ENCODE measurements around the gene RSRC2. TPM values are rescaled to one million over a fixed set of nuclear protein-coding genes. Genes with fewer than 3 reads are reported as not detected.
A peak's percentile ranks its signal among the peaks of the same experiment; 100 is the strongest.
"Not testable (repeated sequence)": the region's sequence is repeated elsewhere in the genome, so short reads cannot be mapped to it uniquely, and the experiment has no call there.

RSRC2 gene
- total and polyA plus RNA-seq, 4 donors, result 75.4 to 159 (median 123) TPM

DNA sequence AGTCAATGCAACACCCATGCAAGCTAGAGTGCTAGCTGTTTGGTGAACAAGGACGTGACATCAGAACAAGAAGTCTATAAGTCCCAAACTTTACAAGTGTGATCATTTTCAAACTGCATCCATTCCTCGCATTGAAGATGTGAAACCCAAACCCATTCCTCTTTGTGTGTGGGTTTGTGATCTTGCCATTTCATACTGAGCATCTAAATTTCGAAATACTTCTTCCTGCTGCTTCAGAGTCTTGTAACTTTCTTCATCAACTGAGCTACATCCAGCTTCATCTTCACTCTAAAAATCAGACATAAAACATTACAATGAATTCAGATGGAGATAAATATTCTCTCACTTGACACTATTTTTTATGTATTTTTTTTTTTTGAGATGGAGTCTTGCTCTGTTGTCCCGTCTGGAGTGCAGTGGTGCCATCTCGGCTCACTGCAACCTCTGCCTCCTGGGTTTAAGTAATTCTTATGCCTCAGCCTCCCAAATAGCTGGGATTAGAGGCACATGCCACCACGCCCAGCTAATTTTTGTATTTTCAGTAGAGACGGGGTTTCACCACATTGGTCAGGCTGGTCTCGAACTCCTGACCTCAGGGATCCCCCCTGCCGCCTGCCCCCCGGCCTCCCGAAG, 21.2 kb downstream of the RSRC2 start:
- no peaks in the 10 kb centered on the region for H3K9me3 ChIP-seq (ENCODE audit: control insufficient read depth, insufficient read depth, low read length)
- H3K4me1 ChIP-seq (ENCODE audit: control insufficient read depth, insufficient read depth, low read length), result peaks cover 5% of the 10 kb centered on the region
- H3K4me3 ChIP-seq (ENCODE audit: low read depth, low read length), result no peak overlapping the region
- H3K36me3 ChIP-seq (ENCODE audit: control insufficient read depth, insufficient read depth, low read length), result peaks cover 69% of the 10 kb centered on the region
- H3K27me3 ChIP-seq (ENCODE audit: control insufficient read depth, insufficient read depth, low read length), result no peaks in the 10 kb centered on the region
- no peak overlapping the region for H3K27ac ChIP-seq (ENCODE audit: low read depth, low read length)
- no peak for DNase-seq (ENCODE audit: low read depth in 4 of 6, low spot score in 6 of 6)
- WGBS (ENCODE audit: insufficient coverage), result 100% methylated on average over 1 of the region's 11 CpGs

DNA sequence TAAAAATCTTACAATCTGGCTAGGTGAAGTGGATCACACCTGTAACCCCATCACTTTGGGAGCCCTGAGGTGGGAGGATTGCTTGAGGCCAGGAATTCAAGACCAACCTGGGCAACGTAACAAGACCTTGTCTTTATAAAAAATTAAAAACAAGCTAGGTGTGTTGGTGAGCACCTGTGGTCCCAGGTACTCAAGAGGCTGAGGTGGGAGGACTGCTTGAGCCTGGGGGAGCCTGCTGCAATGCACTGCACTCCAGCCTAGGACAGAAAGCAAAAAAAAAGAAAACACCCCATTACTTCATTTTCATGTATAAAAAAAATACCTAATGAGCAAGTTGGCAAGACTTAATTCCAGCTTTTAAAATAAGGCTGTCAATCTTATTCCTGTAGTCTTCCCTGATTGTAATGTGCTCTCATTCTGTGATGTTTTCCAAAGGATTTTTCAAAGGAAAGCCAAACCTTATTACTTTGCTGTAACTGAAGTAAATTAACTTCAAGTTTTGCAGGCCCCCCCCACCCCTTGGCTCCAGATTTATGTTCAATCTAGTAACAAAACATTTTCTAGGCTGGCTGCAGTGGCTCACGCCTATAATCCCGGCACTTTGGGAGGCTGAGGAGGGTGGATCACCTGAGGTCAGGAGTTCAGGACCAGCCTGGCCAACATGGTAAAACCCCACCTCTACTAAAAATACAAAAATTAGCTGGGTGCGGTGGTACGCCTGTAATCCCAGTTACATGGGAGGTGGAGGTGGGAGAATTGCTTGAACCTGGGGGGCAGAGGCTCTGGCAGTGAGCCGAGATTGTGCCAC, 22.7 kb downstream of the RSRC2 start:
- Histone ChIP-seq H3K27me3 (ENCODE audit: control insufficient read depth, insufficient read depth, low read length) (no peaks in the 10 kb centered on the region), H3K4me1 (ENCODE audit: control insufficient read depth, insufficient read depth, low read length) (peaks cover 12% of the 10 kb centered on the region), H3K36me3 (ENCODE audit: control insufficient read depth, insufficient read depth, low read length) (peaks cover 59% of the 10 kb centered on the region), H3K9me3 (ENCODE audit: control insufficient read depth, insufficient read depth, low read length) (no peaks in the 10 kb centered on the region), H3K27ac (ENCODE audit: low read depth, low read length) (no peak overlapping the region), H3K4me3 (ENCODE audit: low read depth, low read length) (no peak overlapping the region)
- WGBS (ENCODE audit: insufficient coverage), result 83% methylated on average over 2 of the region's 6 CpGs
- DNase-seq (ENCODE audit: low read depth in 4 of 6, low spot score in 6 of 6), result no peak

DNA sequence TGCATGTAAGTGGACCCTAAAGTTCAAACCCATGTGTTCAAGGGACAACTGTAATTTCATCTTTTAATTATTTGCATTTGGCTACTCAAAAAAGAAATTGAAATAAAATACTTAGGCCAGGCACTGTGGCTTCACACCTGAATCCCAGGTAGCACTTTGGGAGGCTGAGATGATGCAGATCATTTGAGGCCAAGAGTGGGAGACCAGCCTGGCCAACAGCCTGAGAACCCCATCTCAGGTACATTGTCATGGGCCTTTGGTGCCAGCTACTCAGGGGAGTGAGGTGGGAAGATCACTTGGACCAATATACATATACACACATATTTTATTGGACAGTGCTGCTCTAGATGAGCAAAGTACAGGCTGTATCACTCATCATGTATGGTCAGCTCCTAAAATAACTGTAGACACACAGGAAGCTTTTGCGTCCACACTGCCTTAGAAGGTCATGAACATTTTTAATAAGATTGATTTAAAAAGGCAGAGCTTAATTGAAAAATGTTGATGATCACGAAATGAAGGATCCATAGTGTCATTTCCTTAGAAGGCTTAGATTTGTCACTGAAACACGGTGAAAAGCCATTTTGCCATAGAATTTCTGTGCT, 23.5 kb downstream of the RSRC2 start:
- H3K9me3 ChIP-seq (ENCODE audit: control insufficient read depth, insufficient read depth, low read length), result no peaks in the 10 kb centered on the region
- H3K4me3 ChIP-seq (ENCODE audit: low read depth, low read length), result no peak overlapping the region
- 100% methylated on average over 1 of the region's 3 CpGs for WGBS (ENCODE audit: insufficient coverage)
- H3K4me1 ChIP-seq (ENCODE audit: control insufficient read depth, insufficient read depth, low read length), result peaks cover 13% of the 10 kb centered on the region
- H3K36me3 ChIP-seq (ENCODE audit: control insufficient read depth, insufficient read depth, low read length), result peaks cover 52% of the 10 kb centered on the region
- no peak overlapping the region for H3K27ac ChIP-seq (ENCODE audit: low read depth, low read length)
- no peaks in the 10 kb centered on the region for H3K27me3 ChIP-seq (ENCODE audit: control insufficient read depth, insufficient read depth, low read length)
- DNase-seq (ENCODE audit: low read depth in 4 of 6, low spot score in 6 of 6), result no peak

DNA sequence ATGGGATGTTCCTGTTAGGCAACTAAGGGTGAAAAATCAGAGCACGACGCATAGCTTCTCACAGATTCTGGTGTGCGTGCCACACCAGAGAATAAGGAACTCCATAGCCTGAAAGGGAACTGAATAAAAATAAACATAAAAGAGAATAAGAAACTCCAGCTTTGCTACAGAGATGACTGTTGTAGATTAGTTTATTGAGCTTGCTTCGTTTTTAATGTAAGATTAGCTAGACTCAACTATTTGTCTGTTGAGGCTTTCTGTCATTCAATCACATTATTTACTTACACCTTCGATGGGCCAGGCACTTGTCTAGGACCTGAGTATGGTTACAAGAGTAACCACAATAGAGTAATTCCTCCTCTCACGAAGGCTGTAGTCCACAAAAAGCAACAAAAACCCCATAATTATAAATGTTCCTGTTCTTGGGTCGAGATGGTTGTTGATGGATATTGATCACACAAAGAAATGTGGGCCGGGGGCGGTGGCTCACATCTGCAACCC, 25.2 kb downstream of the RSRC2 start:
- Histone ChIP-seq H3K9me3 (ENCODE audit: control insufficient read depth, insufficient read depth, low read length) (no peaks in the 10 kb centered on the region), H3K4me3 (ENCODE audit: low read depth, low read length) (peak overlapping the region; percentile 85), H3K27ac (ENCODE audit: low read depth, low read length) (peak overlapping the region; percentile 97), H3K36me3 (ENCODE audit: control insufficient read depth, insufficient read depth, low read length) (peaks cover 41% of the 10 kb centered on the region), H3K27me3 (ENCODE audit: control insufficient read depth, insufficient read depth, low read length) (no peaks in the 10 kb centered on the region), H3K4me1 (ENCODE audit: control insufficient read depth, insufficient read depth, low read length) (peaks cover 15% of the 10 kb centered on the region)
- no peak for DNase-seq (ENCODE audit: low read depth in 4 of 6, low spot score in 6 of 6)
- 100% methylated on average over 1 of the region's 9 CpGs for WGBS (ENCODE audit: insufficient coverage)

DNA sequence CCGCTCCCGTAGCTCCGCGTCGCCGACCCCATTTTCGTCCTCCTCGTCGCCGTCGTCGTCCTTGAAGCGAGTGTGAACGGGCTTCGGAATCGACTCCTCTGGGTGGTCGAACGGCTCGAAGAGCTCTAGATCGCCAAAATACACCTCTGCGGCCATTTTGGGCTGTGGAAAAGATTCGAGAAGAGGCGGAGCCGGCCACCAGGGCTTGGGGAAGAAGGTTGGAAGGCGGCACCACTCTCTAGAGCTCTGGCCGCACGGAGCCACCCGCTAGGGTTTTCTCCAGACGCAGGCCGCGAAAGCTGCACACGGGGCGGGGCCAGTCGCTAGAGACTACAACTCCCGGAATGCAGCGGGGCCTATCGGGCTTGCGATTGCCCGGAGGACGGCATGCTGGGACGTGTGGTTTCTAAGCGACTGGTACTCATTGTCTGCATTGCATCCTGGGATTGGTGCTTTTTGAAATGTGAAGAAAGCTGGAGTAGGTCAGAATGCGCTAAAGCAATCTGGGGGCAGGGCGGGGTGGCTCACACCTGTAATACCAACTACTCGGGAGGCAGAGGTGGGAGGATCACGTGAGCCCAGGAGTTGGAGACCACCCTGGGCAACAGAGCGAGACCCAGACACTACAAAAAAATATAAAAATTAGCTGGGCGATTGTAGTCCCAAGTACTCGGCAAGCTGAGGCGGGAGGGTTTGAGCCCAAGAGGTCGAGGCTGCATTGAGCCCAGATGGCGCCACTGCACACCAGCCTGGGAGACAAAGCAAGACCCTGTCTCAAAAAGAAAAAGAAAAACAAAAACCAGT, 25.8 kb downstream of the RSRC2 start, which contains the start of gene ZCCHC8:
ZCCHC8 (minus strand) TSS at position 248 of the 804 bp plus-strand sequence; CDS start at position 156, 92 bp downstream.
- H3K27me3 ChIP-seq (ENCODE audit: control insufficient read depth, insufficient read depth, low read length), result no peaks in the 10 kb centered on the region
- under 1% methylated on average over 51 of the region's 52 CpGs for WGBS (ENCODE audit: insufficient coverage)
- peak; percentile 90 to 99 (median 96) for DNase-seq (ENCODE audit: low read depth in 4 of 6, low spot score in 6 of 6)

DNA sequence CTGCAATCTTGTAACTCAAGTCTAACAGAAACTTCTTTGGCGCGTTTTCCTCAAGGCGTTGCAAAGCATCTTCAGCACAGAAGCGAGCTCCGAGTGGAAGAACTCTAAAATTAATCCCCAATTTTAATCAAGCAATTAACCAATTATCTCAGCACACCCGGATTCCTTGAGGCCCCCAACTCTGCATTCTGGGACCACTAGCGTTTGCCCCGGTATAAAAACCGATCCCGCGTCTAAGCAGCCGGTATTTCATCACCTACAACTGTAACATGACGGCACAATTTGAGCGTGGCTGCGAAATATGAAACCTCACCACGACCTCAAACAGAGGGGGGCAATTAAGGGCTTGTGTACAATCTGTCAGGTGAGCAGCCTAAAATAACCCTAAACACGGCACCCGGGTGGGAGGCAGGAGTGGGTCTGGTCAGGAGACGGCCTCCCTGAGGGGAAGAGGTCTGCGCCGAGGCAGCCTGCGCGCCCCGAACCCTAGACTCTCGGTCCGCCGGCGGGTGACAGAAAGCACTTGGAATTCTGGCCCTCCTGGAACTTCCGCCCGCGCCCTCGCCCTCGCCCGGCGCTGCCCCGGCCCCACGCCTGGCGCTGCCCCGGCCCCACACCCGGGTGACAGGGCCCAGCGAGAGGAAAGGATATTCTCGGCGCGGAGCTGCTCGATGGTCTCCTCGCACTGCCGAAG, 26.6 kb downstream of the RSRC2 start:
- Histone ChIP-seq H3K27ac (ENCODE audit: low read depth, low read length) (peak overlapping the region; percentile 97), H3K9me3 (ENCODE audit: control insufficient read depth, insufficient read depth, low read length) (no peaks in the 10 kb centered on the region), H3K36me3 (ENCODE audit: control insufficient read depth, insufficient read depth, low read length) (peaks cover 31% of the 10 kb centered on the region), H3K4me1 (ENCODE audit: control insufficient read depth, insufficient read depth, low read length) (peaks cover 15% of the 10 kb centered on the region), H3K4me3 (ENCODE audit: low read depth, low read length) (peak overlapping the region; percentile 85), H3K27me3 (ENCODE audit: control insufficient read depth, insufficient read depth, low read length) (no peaks in the 10 kb centered on the region)
- DNase-seq (ENCODE audit: low read depth in 4 of 6, low spot score in 6 of 6), result peak in 4 of 6 donors; percentile 10 to 68 (median 23)
- under 1% methylated on average over 43 of the region's 47 CpGs for WGBS (ENCODE audit: insufficient coverage)

More for the DNA sequence above, 25.8 kb downstream of the RSRC2 start, which contains the start of gene ZCCHC8:
- Histone ChIP-seq H3K36me3 (ENCODE audit: control insufficient read depth, insufficient read depth, low read length) (peaks cover 35% of the 10 kb centered on the region), H3K9me3 (ENCODE audit: control insufficient read depth, insufficient read depth, low read length) (no peaks in the 10 kb centered on the region), H3K4me1 (ENCODE audit: control insufficient read depth, insufficient read depth, low read length) (peaks cover 15% of the 10 kb centered on the region), H3K4me3 (ENCODE audit: low read depth, low read length) (peak within 1 kb of the TSS; percentile 85), H3K27ac (ENCODE audit: low read depth, low read length) (peak within 1 kb of the TSS; percentile 97)

DNA sequence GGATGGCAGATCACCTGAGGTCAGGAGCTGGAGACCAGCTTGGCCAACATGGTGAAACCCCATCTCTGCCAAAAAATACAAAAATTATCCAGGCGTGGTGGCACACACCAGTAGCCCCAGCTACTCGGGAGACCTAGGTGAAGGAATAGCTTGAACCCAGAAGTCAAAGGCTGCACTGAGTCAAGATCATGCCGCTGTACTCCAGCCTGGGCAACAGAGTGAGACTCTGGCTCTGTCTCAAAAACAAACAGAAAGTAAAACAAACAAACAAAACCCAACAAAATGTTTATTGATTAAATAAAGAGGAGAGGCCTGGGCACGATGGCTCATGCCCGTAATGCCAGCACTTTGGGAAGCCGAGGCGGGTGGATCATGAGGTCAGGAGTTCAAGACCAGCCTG, 31.5 kb downstream of the RSRC2 start:
- peaks cover 10% of the 10 kb centered on the region for H3K4me1 ChIP-seq (ENCODE audit: control insufficient read depth, insufficient read depth, low read length)
- H3K36me3 ChIP-seq (ENCODE audit: control insufficient read depth, insufficient read depth, low read length), result peaks cover 38% of the 10 kb centered on the region
- H3K9me3 ChIP-seq (ENCODE audit: control insufficient read depth, insufficient read depth, low read length), result no peaks in the 10 kb centered on the region
- DNase-seq (ENCODE audit: low read depth in 4 of 6, low spot score in 6 of 6), result no peak
- H3K27me3 ChIP-seq (ENCODE audit: control insufficient read depth, insufficient read depth, low read length), result no peaks in the 10 kb centered on the region
- no peak overlapping the region for H3K27ac ChIP-seq (ENCODE audit: low read depth, low read length)
- H3K4me3 ChIP-seq (ENCODE audit: low read depth, low read length), result no peak overlapping the region
- 100% methylated on average over 2 of the region's 7 CpGs for WGBS (ENCODE audit: insufficient coverage)

DNA sequence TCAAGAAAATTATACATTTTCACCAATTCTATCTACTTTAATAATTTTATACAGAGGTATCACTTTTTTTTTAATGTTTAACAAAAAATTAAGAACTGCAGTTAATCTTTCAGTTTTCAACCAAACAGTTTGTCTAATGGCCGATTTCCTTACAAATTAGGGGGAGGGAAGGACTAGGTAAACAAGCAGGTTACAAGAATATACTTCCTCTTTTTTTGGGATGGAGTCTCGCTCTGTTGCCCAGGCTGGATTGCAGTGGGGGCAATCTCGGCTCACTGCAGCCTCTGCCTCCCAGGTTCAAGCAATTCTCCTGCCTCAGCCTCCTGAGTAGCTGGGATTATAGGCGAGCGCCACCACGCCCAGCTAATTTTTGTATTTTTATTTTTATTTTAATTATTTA, 33.5 kb downstream of the RSRC2 start:
- not testable (repeated sequence) for H3K9me3 ChIP-seq (ENCODE audit: control insufficient read depth, insufficient read depth, low read length); H3K27ac ChIP-seq (ENCODE audit: low read depth, low read length); H3K4me1 ChIP-seq (ENCODE audit: control insufficient read depth, insufficient read depth, low read length); H3K4me3 ChIP-seq (ENCODE audit: low read depth, low read length); H3K27me3 ChIP-seq (ENCODE audit: control insufficient read depth, insufficient read depth, low read length); DNase-seq (ENCODE audit: low read depth in 4 of 6, low spot score in 6 of 6)
- 100% methylated on average over 2 of the region's 6 CpGs for WGBS (ENCODE audit: insufficient coverage)
- peaks cover 48% of the 10 kb centered on the region for H3K36me3 ChIP-seq (ENCODE audit: control insufficient read depth, insufficient read depth, low read length)

Data from spinal cord (tissue), 10 donors.